Brain microvascular endothelial cell (primary cell): ENCODE measurements around the gene RAB11B.
A peak's percentile ranks its signal among the peaks of the same experiment; 100 is the strongest.

Experiments
- DNase-seq: peaks from one replicate; pipeline ENCODE4 v3.0.0-alpha.2; 2020
- H3K27ac ChIP-seq: fragments of 250-450 bp; sonication (Bioruptor Pico); 2 replicates; pipeline ENCODE4 v1.5.1; 2020; ENCODE audit warnings: mild to moderate bottlenecking, moderate library complexity
- H3K27me3 ChIP-seq: fragments of 250-450 bp; sonication (Bioruptor Pico); replicated peaks from 2 replicates; pipeline ENCODE4 v1.5.1; 2020; ENCODE audit warnings: mild to moderate bottlenecking
- H3K36me3 ChIP-seq: fragments of 250-450 bp; sonication (Bioruptor Pico); replicated peaks from 2 replicates; pipeline ENCODE4 v1.5.1; 2020; ENCODE audit warnings: mild to moderate bottlenecking
- H3K4me3 ChIP-seq: 2 replicates; pipeline ENCODE4 v1.5.1; 2011; ENCODE audit warnings: low read depth, mild to moderate bottlenecking, control low read depth, low read length, moderate library complexity
- in situ Hi-C: cut with HindIII; loops from 2 replicates; pipeline ENCODE4 v1.10.0; 2017; ENCODE audit warnings: low sequenced_read_pairs, low pct_ligation_motif_present
- TF ChIP-seq, protein P1 (sequence below): IDR thresholded peaks from 2 replicates; pipeline ENCODE4 v1.5.1; 2011; ENCODE audit warnings: low read depth, mild to moderate bottlenecking, moderate library complexity, low read length, control low read depth, inconsistent platforms; ENCODE audit errors: missing control alignments

Gene RAB11B

GRCh38 chr19:8391198-8392016, 1.2 kb downstream of the RAB11B start:
- DNase-seq, result no peak
- H3K36me3 ChIP-seq, result no peaks in the 10 kb centered on the region
- no peaks in the 10 kb centered on the region for H3K27me3 ChIP-seq
- in situ Hi-C loops, result no loop called here
- H3K27ac ChIP-seq, result no peak overlapping the region
- H3K4me3 ChIP-seq, result peak overlapping the region; percentile 6
- TF ChIP-seq, protein P1, sequence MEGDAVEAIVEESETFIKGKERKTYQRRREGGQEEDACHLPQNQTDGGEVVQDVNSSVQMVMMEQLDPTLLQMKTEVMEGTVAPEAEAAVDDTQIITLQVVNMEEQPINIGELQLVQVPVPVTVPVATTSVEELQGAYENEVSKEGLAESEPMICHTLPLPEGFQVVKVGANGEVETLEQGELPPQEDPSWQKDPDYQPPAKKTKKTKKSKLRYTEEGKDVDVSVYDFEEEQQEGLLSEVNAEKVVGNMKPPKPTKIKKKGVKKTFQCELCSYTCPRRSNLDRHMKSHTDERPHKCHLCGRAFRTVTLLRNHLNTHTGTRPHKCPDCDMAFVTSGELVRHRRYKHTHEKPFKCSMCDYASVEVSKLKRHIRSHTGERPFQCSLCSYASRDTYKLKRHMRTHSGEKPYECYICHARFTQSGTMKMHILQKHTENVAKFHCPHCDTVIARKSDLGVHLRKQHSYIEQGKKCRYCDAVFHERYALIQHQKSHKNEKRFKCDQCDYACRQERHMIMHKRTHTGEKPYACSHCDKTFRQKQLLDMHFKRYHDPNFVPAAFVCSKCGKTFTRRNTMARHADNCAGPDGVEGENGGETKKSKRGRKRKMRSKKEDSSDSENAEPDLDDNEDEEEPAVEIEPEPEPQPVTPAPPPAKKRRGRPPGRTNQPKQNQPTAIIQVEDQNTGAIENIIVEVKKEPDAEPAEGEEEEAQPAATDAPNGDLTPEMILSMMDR, result no peak

DNA sequence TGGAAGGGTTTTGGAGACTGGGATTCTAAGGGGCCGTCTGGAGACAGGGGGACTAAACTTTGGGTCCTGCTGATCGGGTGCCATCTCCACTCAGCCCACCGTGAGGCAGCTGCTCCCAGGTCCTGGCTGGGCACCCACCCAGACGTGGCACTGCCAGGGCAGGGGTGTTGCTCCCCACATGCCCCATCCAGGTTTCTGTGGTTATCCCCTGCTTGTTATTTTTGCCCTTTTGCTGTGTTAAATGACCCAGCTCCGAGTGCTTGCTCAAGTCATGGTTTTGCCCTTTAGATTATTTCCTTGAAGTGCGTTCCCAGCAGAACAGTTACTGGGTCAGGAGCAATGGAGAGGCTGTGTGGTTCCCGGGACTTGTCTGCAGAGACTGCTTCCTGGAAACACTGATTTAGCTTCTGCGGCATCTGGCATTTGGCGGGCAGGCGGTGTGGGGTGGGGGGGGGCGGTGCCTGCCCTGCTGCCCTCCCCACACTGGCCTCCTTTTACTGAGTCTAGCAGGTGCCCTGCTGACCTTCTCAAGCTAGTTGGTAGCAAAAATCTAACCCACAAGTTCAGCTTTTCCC, 1.9 kb downstream of the RAB11B start:
- DNase-seq, result no peak
- Histone ChIP-seq H3K4me3 (no peak overlapping the region), H3K27me3 (no peaks in the 10 kb centered on the region), H3K36me3 (no peaks in the 10 kb centered on the region), H3K27ac (no peak overlapping the region)
- TF ChIP-seq, protein P1, result no peak
- in situ Hi-C loops, result no loop called here

DNA sequence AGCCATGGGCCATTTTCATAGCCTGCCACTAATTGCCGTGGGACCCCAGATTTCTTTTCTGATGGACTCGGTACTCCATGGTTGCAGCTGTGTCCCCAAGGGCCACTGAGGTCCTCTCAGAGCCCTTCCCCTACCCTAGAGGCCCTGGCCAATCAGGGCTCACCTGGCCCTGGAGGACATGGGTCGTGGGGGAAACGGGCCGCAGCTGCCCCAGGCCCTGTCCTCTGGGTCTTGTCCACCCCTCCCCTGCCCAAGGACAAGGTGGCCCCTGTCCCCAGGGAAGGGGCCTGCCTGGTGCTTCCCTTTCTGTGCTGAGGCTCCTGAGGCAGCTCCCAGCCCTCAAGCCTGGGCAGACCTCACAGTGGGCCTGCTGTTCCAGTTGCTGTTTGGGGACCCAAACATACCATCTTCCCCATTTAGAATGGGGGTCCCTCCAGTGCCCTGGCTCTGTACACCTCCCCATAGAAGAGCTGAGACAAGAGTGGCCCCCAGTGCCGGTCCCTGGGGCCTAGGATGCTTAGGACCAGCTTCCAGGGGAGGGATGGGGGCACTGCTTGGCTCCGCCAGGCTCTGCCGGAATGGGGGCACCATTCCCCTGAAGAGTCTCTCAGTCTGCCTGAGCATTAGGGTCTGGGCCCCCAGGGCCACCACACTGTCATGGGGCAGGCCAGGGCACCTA, 3.2 kb downstream of the RAB11B start:
- TF ChIP-seq, protein P1, result no peak
- in situ Hi-C loops, result no loop called here
- DNase-seq, result no peak
- no peak overlapping the region for H3K27ac ChIP-seq
- H3K27me3 ChIP-seq, result no peaks in the 10 kb centered on the region
- no peaks in the 10 kb centered on the region for H3K36me3 ChIP-seq
- no peak overlapping the region for H3K4me3 ChIP-seq

DNA sequence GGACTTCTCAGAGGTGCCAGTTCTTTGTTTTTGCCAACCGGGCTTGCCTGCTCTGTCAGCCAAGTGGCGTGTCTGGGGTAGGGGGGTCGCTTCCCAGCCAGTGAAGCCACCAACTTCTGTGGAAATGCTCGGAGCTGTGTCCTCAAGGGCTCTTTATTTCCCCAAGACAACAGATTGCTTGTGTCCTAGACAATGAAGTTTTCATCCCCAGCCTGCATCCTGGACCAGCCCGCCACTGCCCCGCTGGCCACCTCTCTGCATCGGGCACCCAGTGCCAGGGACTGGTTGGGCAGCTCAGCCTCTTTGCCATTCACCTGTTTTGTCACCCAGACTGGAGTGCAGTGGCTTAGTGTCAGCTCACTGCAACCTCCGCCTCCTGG, 3.7 kb downstream of the RAB11B start:
- no peaks in the 10 kb centered on the region for H3K36me3 ChIP-seq

GRCh38 chr19:8395621-8396082, 5.5 kb downstream of the RAB11B start:
- H3K27me3 ChIP-seq, result no peaks in the 10 kb centered on the region
- H3K36me3 ChIP-seq, result peaks cover 10% of the 10 kb centered on the region
- DNase-seq, result no peak
- in situ Hi-C loops, result no loop called here
- no peak overlapping the region for H3K4me3 ChIP-seq
- TF ChIP-seq, protein P1, result no peak
- H3K27ac ChIP-seq, result no peak overlapping the region

More for the DNA sequence above, 3.7 kb downstream of the RAB11B start:
- H3K4me3 ChIP-seq, result no peak overlapping the region
- in situ Hi-C loops, result no loop called here
- H3K27me3 ChIP-seq, result no peaks in the 10 kb centered on the region
- TF ChIP-seq, protein P1, result no peak
- H3K27ac ChIP-seq, result no peak overlapping the region
- no peak for DNase-seq
